PFSK-1 (cell line): ENCODE data around the gene GAMT.

ENCODE experiments used
- FOXP2 ChIP-seq: optimal IDR thresholded peaks from 2 replicates; pipeline ENCODE3; 2011; ENCODE audit warnings: borderline replicate concordance, control low read depth, inconsistent platforms; ENCODE audit not compliant: insufficient read depth; ENCODE audit errors: extremely low read length, extremely low read depth
- POLR2AphosphoS5 ChIP-seq: IDR thresholded peaks from 2 replicates; pipeline ENCODE4 v1.6.1; 2012; ENCODE audit warnings: low read depth, mild to moderate bottlenecking, control low read depth, low read length, moderate library complexity
- SIN3A ChIP-seq: IDR thresholded peaks from 2 replicates; pipeline ENCODE4 v1.6.1; 2012; ENCODE audit warnings: mild to moderate bottlenecking, low read length, moderate library complexity, borderline replicate concordance; ENCODE audit not compliant: insufficient read depth
- TAF1 ChIP-seq: IDR thresholded peaks from 2 replicates; pipeline ENCODE4 v1.6.1; 2012; ENCODE audit warnings: low read length, control low read depth, borderline replicate concordance; ENCODE audit not compliant: insufficient read depth
- TF ChIP-seq, protein P1 (sequence below), 2 experiments: IDR thresholded peaks; 2 replicates each; pipeline versions ENCODE4 v1.6.1 to v1.8.0; 2011 to 2012; ENCODE audit warnings: low read depth in 2 of 2, low read length in 2 of 2, control low read depth in 1 of 2, inconsistent platforms in 1 of 2, mild to moderate bottlenecking in 1 of 2, moderate library complexity in 1 of 2; ENCODE audit not compliant: insufficient read depth in 1 of 2

Gene GAMT

GRCh38 chr19:1392407-1392806, 8.9 kb downstream of the GAMT start:
- TF ChIP-seq POLR2AphosphoS5 = no peak
- TF ChIP-seq, protein P1, sequence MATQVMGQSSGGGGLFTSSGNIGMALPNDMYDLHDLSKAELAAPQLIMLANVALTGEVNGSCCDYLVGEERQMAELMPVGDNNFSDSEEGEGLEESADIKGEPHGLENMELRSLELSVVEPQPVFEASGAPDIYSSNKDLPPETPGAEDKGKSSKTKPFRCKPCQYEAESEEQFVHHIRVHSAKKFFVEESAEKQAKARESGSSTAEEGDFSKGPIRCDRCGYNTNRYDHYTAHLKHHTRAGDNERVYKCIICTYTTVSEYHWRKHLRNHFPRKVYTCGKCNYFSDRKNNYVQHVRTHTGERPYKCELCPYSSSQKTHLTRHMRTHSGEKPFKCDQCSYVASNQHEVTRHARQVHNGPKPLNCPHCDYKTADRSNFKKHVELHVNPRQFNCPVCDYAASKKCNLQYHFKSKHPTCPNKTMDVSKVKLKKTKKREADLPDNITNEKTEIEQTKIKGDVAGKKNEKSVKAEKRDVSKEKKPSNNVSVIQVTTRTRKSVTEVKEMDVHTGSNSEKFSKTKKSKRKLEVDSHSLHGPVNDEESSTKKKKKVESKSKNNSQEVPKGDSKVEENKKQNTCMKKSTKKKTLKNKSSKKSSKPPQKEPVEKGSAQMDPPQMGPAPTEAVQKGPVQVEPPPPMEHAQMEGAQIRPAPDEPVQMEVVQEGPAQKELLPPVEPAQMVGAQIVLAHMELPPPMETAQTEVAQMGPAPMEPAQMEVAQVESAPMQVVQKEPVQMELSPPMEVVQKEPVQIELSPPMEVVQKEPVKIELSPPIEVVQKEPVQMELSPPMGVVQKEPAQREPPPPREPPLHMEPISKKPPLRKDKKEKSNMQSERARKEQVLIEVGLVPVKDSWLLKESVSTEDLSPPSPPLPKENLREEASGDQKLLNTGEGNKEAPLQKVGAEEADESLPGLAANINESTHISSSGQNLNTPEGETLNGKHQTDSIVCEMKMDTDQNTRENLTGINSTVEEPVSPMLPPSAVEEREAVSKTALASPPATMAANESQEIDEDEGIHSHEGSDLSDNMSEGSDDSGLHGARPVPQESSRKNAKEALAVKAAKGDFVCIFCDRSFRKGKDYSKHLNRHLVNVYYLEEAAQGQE (IDR thresholded peaks at IDR 0.05; ENCODE audit: insufficient read depth in 1 of 2, low read depth in 2 of 2, low read length in 2 of 2) = no peak
- TF ChIP-seq TAF1 = no peak
- no peak for TF ChIP-seq FOXP2
- TF ChIP-seq SIN3A = no peak

DNA sequence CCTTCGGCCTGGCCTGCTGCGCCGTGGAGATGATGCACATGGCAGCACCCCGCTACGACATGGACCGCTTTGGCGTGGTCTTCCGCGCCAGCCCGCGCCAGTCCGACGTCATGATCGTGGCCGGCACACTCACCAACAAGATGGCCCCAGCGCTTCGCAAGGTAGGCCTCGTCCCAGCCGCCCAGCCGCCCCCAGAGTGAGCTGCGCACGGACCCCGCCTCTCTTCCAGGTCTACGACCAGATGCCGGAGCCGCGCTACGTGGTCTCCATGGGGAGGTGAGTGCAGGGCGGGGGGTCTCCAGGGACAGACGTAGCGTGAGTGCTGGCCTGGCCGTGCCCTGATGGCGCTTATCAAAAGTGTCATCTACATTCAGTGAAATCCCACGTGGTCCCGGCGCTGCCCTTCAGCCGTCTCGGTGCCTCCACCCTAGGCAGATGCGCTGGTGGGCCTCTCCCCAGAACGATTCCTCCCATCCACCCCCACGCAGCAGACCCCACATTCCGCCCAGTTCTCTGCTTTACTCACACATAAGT, 10.4 kb downstream of the GAMT start:
- TF ChIP-seq FOXP2 (no peak), SIN3A (no peak), TAF1 (no peak), POLR2AphosphoS5 (no peak)
- TF ChIP-seq, protein P1 (IDR thresholded peaks at IDR 0.05; ENCODE audit: insufficient read depth in 1 of 2, low read depth in 2 of 2, low read length in 2 of 2) = no peak

GRCh38 chr19:1389033-1389940, 12.1 kb downstream of the GAMT start:
- TF ChIP-seq FOXP2 = no peak
- TF ChIP-seq POLR2AphosphoS5 = no peak
- TF ChIP-seq TAF1 = no peak

DNA sequence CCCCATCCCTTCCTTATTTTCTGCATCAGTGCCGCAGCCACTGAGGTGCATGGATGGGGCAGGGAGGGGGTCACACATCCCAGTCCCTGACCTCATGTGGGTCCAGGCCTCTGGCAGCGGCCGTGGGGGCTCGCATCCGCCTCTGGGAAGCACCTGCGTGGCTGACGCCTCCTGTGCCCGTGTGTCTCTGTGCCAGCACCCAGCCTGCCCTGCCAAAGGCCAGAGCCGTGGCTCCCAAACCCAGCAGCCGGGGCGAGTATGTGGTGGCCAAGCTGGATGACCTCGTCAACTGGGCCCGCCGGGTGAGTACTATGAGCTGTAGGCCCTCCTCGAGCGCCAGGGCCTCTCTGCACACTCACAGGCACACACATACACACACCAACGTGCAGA, 12.7 kb downstream of the GAMT start:
- TF ChIP-seq, protein P1 (IDR thresholded peaks at IDR 0.05; ENCODE audit: insufficient read depth in 1 of 2, low read depth in 2 of 2, low read length in 2 of 2) = no peak
- TF ChIP-seq POLR2AphosphoS5 (no peak), SIN3A (no peak), FOXP2 (no peak)

GRCh38 chr19:1387684-1388636, 13.4 kb downstream of the GAMT start:
- TF ChIP-seq, protein P1 (IDR thresholded peaks at IDR 0.05; ENCODE audit: insufficient read depth in 1 of 2, low read depth in 2 of 2, low read length in 2 of 2) = no peak
- no peak for TF ChIP-seq SIN3A
- TF ChIP-seq POLR2AphosphoS5 = no peak
- no peak for TF ChIP-seq FOXP2
- TF ChIP-seq TAF1 = no peak
